Mesodermal cell (in vitro differentiated cells): Measurements from ENCODE around the gene ZFAND5.

ENCODE experiments used
- H3K27ac ChIP-seq: 2 replicates; pipeline ENCODE4 v1.7.0; 2013; ENCODE audit warnings: mild to moderate bottlenecking, low read depth, low read length, moderate library complexity; ENCODE audit not compliant: severe bottlenecking
- H3K36me3 ChIP-seq: 2 replicates; pipeline ENCODE4 v1.7.1; 2013; ENCODE audit warnings: mild to moderate bottlenecking, low read length, moderate library complexity; ENCODE audit not compliant: control insufficient read depth, insufficient read depth
- H3K4me1 ChIP-seq: one replicate; pipeline ENCODE4 v1.7.1; 2013; ENCODE audit warnings: mild to moderate bottlenecking, low read length; ENCODE audit not compliant: insufficient read depth, control insufficient read depth, poor library complexity, severe bottlenecking
- H3K4me3 ChIP-seq: 2 replicates; pipeline ENCODE4 v1.7.0; 2013; ENCODE audit warnings: low read length, control low read depth, mild to moderate bottlenecking; ENCODE audit not compliant: insufficient read depth, poor library complexity, severe bottlenecking; ENCODE audit errors: extremely low read depth
- H3K9me3 ChIP-seq: 2 replicates; pipeline ENCODE4 v1.7.1; 2013; ENCODE audit warnings: mild to moderate bottlenecking, low read length, moderate library complexity; ENCODE audit not compliant: control insufficient read depth
- WGBS, 2 experiments: methylation state at CpG; one replicate each; pipeline ENCODE4 v1.1.5; 2013; ENCODE audit warnings: missing lambda C conversion rate in 2 of 2; ENCODE audit not compliant: insufficient coverage in 2 of 2; 5-methylcytosine and 5-hydroxymethylcytosine counted together

The ZFAND5 gene

GRCh38 chr9:72349911-72350310 is 15.1 kb downstream of the ZFAND5 start:
- H3K4me3 ChIP-seq = no peak overlapping the region
- no peaks in the 10 kb centered on the region for H3K9me3 ChIP-seq
- no peaks in the 10 kb centered on the region for H3K4me1 ChIP-seq
- WGBS, 2 experiments = 60% methylated on average over 1 of the region's 1 CpG; no CpG with 5 or more reads in 1 of the 2 experiments
- H3K36me3 ChIP-seq = peaks cover 19% of the 10 kb centered on the region
- no peak overlapping the region for H3K27ac ChIP-seq

- Histone ChIP-seq H3K9me3 (no peaks in the 10 kb centered on the region), H3K27ac (no peak overlapping the region), H3K4me3 (no peak overlapping the region), H3K36me3 (peaks cover 12% of the 10 kb centered on the region), H3K4me1 (no peaks in the 10 kb centered on the region)
- no CpG with 5 or more reads among the region's 2 CpGs for WGBS, 2 experiments
Measured at GRCh38 chr9:72349240-72349639, 15.8 kb downstream of the ZFAND5 start.

GRCh38 chr9:72346333-72346732 is 18.7 kb downstream of the ZFAND5 start:
- H3K4me3 ChIP-seq = no peak overlapping the region
- no CpG with 5 or more reads among the region's 1 CpG for WGBS, 2 experiments
- no peaks in the 10 kb centered on the region for H3K9me3 ChIP-seq
- no peaks in the 10 kb centered on the region for H3K4me1 ChIP-seq
- H3K36me3 ChIP-seq = no peaks in the 10 kb centered on the region
- H3K27ac ChIP-seq = no peak overlapping the region

- no peak overlapping the region for H3K27ac ChIP-seq
- no peaks in the 10 kb centered on the region for H3K4me1 ChIP-seq
- no peaks in the 10 kb centered on the region for H3K9me3 ChIP-seq
- H3K36me3 ChIP-seq = no peaks in the 10 kb centered on the region
- H3K4me3 ChIP-seq = no peak overlapping the region
- WGBS, 2 experiments = 93% methylated on average over 2 of the region's 4 CpGs; no CpG with 5 or more reads in 1 of the 2 experiments
Measured at GRCh38 chr9:72338631-72339030, 26.4 kb downstream of the ZFAND5 start.

GRCh38 chr9:72337286-72337685 is 27.7 kb downstream of the ZFAND5 start:
- H3K4me3 ChIP-seq = no peak overlapping the region
- no peaks in the 10 kb centered on the region for H3K4me1 ChIP-seq
- 67 to 88% methylated on average over 3 of the region's 5 CpGs for WGBS, 2 experiments

GRCh38 chr9:72334658-72335337 is 30.2 kb downstream of the ZFAND5 start:
- Histone ChIP-seq H3K36me3 (no peaks in the 10 kb centered on the region), H3K9me3 (no peaks in the 10 kb centered on the region), H3K4me3 (no peak overlapping the region), H3K4me1 (no peaks in the 10 kb centered on the region), H3K27ac (no peak overlapping the region)
- WGBS, 2 experiments = 100% methylated on average over 1 to 4 of the region's 6 CpGs

More at GRCh38 chr9:72337286-72337685, 27.7 kb downstream of the ZFAND5 start:
- Histone ChIP-seq H3K36me3 (no peaks in the 10 kb centered on the region), H3K27ac (no peak overlapping the region), H3K9me3 (no peaks in the 10 kb centered on the region)

- H3K4me3 ChIP-seq = no peak overlapping the region
- no peaks in the 10 kb centered on the region for H3K36me3 ChIP-seq
- H3K9me3 ChIP-seq = no peaks in the 10 kb centered on the region
- no peak overlapping the region for H3K27ac ChIP-seq
- WGBS, 2 experiments = 89 to 96% methylated on average over 3 of the region's 3 CpGs
- no peaks in the 10 kb centered on the region for H3K4me1 ChIP-seq
Measured at GRCh38 chr9:72333709-72334108, 31.3 kb downstream of the ZFAND5 start.

GRCh38 chr9:72333197-72333596 is 31.8 kb downstream of the ZFAND5 start:
- no peak overlapping the region for H3K4me3 ChIP-seq
- WGBS, 2 experiments = 92 to 100% methylated on average over 2 of the region's 3 CpGs
- no peaks in the 10 kb centered on the region for H3K36me3 ChIP-seq
- no peaks in the 10 kb centered on the region for H3K4me1 ChIP-seq
- H3K27ac ChIP-seq = no peak overlapping the region
- no peaks in the 10 kb centered on the region for H3K9me3 ChIP-seq

- no peak overlapping the region for H3K27ac ChIP-seq
- H3K9me3 ChIP-seq = no peaks in the 10 kb centered on the region
- no peaks in the 10 kb centered on the region for H3K36me3 ChIP-seq
- H3K4me1 ChIP-seq = no peaks in the 10 kb centered on the region
- no peak overlapping the region for H3K4me3 ChIP-seq
- WGBS, 2 experiments = 84 to 89% methylated on average over 3 to 4 of the region's 4 CpGs
Measured at GRCh38 chr9:72332351-72332750, 32.7 kb downstream of the ZFAND5 start.

GRCh38 chr9:72327631-72328030 is 37.4 kb downstream of the ZFAND5 start:
- Histone ChIP-seq H3K36me3 (no peaks in the 10 kb centered on the region), H3K9me3 (no peaks in the 10 kb centered on the region), H3K4me1 (no peaks in the 10 kb centered on the region), H3K27ac (no peak overlapping the region), H3K4me3 (no peak overlapping the region)
- 90% methylated on average over 7 to 8 of the region's 10 CpGs for WGBS, 2 experiments

- Histone ChIP-seq H3K4me1 (no peaks in the 10 kb centered on the region), H3K36me3 (no peaks in the 10 kb centered on the region), H3K9me3 (no peaks in the 10 kb centered on the region), H3K27ac (no peak overlapping the region), H3K4me3 (no peak overlapping the region)
- WGBS, 2 experiments = 89 to 100% methylated on average over 1 of the region's 2 CpGs
Measured at GRCh38 chr9:72326641-72327040, 38.4 kb downstream of the ZFAND5 start.
